ENCODE measurements around the gene UBXN1.
A peak's percentile ranks its signal among the peaks of the same experiment; 100 is the strongest.
"Not testable (repeated sequence)": the region's sequence is repeated elsewhere in the genome, so short reads cannot be mapped to it uniquely, and the experiment has no call there.

Gene UBXN1

GRCh38 chr11:62671236-62671607, 7.7 kb downstream of the UBXN1 start:
- DNase-seq, result no peak

GRCh38 chr11:62669420-62670161, 9.3 kb downstream of the UBXN1 start:
- no peak for DNase-seq

DNA sequence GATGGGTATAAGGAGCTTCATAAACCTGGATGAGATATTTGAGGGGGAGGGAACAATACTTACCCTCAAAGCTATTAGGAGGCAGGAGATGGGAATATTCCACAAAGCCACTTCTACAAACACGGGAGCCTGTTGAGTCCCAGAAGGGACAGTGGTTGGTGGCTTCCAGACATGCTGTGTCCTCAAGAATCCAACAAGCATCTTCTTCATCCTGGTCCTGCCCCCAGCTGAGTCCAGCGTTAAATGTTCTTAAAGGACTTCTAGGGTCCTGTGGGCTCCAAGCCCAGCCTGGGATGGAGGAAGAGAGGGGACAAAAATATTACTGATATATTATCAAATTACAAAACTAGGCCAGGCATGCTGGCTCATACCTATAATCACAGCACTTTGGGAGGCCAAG, 11.4 kb downstream of the UBXN1 start:
- DNase-seq, result no peak

- DNase-seq, result no peak
Measured at GRCh38 chr11:62666259-62666926, 12.5 kb downstream of the UBXN1 start.

DNA sequence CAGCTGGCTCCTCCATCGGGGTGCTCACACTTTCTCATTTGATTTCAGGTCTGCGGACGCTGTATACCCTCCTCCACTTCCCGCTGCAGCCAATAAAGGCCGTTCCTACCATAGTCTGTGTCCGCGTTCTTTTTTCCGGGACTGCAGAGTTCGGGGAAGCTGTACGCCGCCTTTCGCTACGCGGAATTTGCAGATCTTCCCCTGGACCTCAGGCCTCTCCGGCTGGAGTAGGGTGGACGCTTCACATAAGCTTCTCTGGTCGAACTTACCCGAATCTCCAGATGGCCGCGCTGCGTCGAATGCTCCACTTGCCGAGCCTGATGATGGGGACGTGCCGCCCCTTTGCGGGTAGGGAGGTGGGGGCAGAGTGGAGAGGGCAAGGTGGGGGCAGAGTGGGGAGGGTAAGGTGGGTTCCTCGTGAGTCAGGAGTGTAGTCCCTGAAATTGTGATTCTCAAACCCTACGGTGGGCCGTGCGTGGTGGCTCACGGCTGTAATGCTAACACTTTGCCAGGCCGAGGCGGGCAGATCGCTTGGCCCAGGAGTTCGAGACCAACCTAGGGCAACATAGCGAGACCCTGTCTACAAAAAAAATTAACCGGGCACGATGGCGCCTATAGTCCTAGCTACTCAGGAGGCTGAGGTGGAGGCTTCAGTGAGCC, 13.1 kb downstream of the UBXN1 start:
- DNase-seq, result peak; percentile 65

- peak; percentile 95 for DNase-seq
Measured at GRCh38 chr11:62665075-62665598, 13.7 kb downstream of the UBXN1 start, which contains the start of the genes C11orf98 and CSKMT. Gene C11orf98 (minus strand): TSS chr11:62665210. CDS start chr11:62665169, 41 bp downstream. Gene CSKMT (plus strand): TSS chr11:62665312. CDS start chr11:62665880, 568 bp downstream.

- peak; percentile 60 for DNase-seq
Measured at GRCh38 chr11:62664405-62665074, 14.3 kb downstream of the UBXN1 start.

GRCh38 chr11:62656796-62657429, 22.0 kb downstream of the UBXN1 start:
- DNase-seq, result no peak

- DNase-seq, result no peak
Measured at GRCh38 chr11:62654297-62654696, 24.6 kb downstream of the UBXN1 start.

GRCh38 chr11:62652161-62653006, 26.5 kb downstream of the UBXN1 start:
- DNase-seq, result peak; percentile 57

GRCh38 chr11:62650283-62650682, 28.6 kb downstream of the UBXN1 start:
- not testable (repeated sequence) for DNase-seq

DNA sequence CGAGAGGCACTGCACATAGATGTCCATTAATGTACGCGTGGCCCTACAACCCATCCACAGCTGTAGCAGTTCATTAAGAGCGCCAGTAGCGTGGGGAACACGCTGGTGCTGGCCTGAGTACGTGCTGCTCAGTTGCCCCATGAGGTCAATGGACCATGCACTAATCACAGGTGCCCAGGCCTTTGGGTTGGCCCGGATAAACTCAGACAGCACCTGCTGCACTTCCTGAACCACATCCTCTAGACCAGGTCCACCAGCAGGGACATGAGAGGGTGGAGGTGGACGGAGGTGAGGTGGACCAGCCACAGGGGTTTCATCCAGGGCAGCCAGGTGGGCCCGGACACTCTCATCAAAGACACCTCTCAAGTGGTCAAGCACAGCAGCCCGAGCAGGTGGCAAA, 29.4 kb downstream of the UBXN1 start:
- no peak for DNase-seq

GRCh38 chr11:62648967-62649364, 29.9 kb downstream of the UBXN1 start:
- DNase-seq, result no peak

GRCh38 chr11:62648185-62648966, 30.5 kb downstream of the UBXN1 start:
- no peak for DNase-seq

DNA sequence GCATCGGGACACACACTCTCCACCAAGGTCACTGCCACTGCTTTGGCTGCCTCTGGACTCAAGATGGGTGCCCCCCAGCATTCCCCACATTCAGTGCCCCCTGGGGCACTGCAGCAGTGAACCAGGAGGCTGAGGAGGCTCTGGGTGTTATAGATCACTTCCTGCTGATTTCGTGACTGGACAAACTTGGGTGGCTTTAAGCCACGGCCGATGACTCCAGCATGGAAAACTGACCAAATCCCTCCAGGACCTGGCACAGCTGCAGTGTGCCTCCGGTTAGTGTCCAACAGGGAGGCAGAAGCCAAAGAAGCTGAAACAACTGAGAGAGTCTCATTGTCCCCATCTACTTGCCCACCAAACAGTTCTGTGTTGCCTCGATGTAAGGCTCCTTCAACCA, 31.3 kb downstream of the UBXN1 start:
- DNase-seq, result no peak

GRCh38 chr11:62646825-62647608, 31.9 kb downstream of the UBXN1 start:
- no peak for DNase-seq

DNA sequence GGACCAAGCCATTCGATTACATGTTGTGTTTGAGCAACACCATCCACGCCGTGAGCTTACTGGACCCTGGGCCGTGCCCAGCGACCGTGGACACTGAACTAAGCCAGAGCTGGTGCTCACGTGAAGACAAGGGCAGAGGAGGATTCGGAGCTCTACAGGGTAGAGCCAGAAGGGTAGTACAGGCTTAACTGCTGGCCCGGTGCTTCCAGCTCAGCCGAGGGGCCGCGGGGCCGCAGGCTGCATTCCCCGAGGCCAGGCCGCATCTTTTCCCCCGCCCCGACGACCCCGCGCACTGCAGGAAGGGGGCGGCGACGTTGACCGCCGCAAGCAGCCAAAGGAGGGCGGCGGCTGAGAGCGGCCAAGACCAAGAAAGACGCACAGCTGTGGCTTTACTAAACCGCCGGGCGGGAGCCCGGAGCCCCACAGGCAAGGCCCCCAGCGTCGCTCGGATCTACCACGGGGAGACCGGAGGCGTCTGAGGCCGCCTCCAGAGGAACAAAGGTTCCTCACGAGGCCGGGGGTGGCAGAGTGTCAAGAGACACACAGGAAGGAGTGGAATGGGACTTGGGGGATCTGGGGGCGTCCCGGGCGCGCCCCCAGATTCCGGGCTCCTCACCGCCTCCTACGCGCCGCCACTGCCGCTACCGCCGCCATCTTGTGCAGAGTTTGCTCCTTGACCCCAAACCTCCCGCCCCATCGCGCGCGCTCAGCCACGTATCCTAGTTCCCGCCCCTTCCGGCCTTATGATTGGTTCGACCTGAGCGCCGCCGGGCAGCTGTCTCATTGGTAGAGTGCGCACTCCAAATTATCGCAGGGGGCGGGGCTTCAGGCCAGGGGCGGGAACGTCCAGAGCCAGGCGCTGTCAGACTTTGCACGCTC, 32.7 kb downstream of the UBXN1 start, which contains the start of gene GANAB:
Gene GANAB, minus strand, starts transcription at position 668 of the 879 bp plus-strand sequence. Its CDS starts 14 bp downstream, at position 654.
- peak; percentile 100 for DNase-seq

GRCh38 chr11:62645671-62645945, 33.3 kb downstream of the UBXN1 start:
- DNase-seq, result no peak

DNA sequence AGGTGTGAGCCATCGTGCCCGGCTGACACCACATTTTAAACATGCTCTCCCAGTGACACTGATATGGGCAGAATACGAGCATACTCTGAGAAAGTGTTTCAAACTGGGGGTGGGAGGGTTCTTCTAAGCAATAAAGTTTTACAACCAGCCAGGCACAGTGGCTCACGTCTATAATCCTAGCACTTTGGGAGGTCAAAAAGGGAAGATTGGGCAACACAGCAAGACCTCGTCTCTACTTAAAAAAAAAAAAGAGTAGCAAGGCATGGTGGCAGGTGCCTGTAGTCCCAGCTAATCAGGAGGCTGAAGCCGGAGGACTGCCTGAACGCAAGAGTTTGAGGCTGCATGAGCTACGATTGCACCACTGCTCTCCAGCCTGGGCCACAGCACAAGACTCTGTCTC, 34.7 kb downstream of the UBXN1 start:
- DNase-seq, result no peak
